Epithelial cell of esophagus (primary cell): ENCODE data around the gene RASSF3.
A peak's percentile ranks its signal among the peaks of the same experiment; 100 is the strongest.

Experiments used
- DNase-seq: peaks from one replicate; pipeline ENCODE4 v3.0.0; 2010; ENCODE audit warnings: low read depth
- H3K4me3 ChIP-seq: 2 replicates; pipeline ENCODE4 v1.5.1; 2011; ENCODE audit warnings: mild to moderate bottlenecking, low read length, control low read depth
- TF ChIP-seq, protein P1 (sequence below): IDR thresholded peaks from 2 replicates; pipeline ENCODE4 v1.5.1; 2011; ENCODE audit warnings: low read depth, mild to moderate bottlenecking, low read length, control low read depth, inconsistent platforms; ENCODE audit not compliant: insufficient read depth; ENCODE audit errors: missing control alignments

RASSF3 gene

DNA sequence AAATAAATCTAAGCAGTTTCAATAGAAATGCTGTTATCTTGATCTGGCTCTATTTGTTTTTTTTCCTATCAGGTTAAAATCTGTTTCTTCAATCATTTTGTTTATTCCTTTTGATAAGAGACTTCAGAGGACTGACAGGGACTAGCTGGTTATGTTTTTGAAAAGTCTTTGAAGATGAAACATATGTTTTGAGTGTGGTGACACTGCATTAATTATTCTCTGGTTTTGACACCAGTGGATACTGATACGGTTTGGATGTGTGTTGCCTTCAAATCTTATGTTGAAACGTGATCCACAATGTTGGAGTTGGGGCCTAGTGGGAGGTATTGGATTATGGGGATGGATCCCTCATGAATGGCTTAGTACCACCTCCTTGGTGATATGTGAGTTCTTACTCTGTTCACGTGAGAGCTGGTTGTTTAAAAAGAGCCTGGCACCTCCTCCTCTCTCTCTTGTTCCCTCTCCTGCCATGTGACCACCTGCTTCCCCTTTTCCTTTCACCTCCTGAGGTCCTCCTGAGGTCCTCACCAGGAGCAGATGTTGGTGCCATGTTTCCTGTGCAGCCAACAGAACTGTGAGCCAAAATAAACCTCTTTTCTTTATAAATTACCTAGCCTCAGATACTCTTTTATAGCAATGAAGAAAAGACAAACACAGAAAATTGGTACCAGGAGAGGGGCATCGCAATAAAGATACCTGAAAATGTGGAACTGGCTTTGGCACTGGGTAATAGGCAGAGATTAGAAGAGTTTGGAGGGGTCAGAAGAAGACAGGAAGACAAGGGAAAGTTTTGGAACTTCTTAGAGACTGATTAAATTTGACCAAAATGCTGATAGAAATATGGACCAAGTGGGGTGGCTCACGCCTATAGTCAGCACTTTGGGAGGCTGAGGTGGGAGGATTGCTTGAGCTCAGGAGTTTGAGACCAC lies 23.0 kb downstream of the RASSF3 start:
- TF ChIP-seq, protein P1, sequence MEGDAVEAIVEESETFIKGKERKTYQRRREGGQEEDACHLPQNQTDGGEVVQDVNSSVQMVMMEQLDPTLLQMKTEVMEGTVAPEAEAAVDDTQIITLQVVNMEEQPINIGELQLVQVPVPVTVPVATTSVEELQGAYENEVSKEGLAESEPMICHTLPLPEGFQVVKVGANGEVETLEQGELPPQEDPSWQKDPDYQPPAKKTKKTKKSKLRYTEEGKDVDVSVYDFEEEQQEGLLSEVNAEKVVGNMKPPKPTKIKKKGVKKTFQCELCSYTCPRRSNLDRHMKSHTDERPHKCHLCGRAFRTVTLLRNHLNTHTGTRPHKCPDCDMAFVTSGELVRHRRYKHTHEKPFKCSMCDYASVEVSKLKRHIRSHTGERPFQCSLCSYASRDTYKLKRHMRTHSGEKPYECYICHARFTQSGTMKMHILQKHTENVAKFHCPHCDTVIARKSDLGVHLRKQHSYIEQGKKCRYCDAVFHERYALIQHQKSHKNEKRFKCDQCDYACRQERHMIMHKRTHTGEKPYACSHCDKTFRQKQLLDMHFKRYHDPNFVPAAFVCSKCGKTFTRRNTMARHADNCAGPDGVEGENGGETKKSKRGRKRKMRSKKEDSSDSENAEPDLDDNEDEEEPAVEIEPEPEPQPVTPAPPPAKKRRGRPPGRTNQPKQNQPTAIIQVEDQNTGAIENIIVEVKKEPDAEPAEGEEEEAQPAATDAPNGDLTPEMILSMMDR: no peak
- DNase-seq: no peak
- no peak overlapping the region for H3K4me3 ChIP-seq

DNA sequence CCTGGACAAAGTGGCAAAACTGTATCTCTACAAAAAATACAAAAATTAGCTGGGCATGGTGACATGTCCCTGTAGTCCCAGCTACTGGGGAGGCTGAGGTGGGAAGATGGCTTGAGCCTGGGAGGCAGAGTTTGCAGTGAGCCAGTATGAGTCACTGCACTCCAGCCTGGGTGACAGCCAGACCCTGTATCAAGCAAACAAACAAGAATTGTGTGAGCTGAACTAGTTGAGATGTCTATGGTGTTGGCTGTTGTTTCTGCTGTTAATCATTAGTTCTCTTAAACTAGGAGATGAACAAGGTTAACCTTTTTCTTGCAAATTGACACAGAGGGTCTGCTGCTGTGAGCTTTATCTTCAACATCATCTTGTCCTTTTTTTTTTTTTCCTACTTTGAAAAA lies 23.6 kb downstream of the RASSF3 start:
- H3K4me3 ChIP-seq: no peak overlapping the region
- TF ChIP-seq, protein P1: no peak
- peak; percentile 84 for DNase-seq

DNA sequence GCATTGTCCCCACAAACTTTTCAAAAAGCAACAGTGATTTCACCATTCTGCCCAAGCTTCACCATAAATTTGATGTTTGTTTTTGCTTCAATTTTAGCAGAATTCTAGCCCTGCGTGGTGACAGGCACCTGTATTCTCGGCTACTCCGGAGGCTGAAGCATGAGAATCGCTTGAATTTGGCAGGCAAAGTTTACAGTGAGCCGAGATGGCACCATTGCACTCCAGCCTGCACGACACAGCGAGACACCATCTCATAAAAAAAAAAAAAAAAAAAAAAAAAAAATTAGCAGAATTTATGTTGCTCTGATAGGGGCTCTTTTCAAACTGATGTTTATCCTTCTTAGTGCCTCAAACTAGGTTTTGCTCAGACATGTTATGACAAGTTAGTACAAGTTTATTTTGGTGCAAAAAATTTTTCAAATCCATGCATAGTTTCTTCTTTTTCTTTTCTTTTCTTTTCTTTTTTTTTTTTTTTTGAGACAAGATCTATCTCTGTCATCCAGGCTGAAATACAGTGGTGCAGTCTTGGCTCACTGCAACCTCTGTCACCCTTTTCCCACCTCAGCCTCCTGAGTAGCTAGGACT lies 24.3 kb downstream of the RASSF3 start:
- H3K4me3 ChIP-seq: no peak overlapping the region
- TF ChIP-seq, protein P1: no peak

DNA sequence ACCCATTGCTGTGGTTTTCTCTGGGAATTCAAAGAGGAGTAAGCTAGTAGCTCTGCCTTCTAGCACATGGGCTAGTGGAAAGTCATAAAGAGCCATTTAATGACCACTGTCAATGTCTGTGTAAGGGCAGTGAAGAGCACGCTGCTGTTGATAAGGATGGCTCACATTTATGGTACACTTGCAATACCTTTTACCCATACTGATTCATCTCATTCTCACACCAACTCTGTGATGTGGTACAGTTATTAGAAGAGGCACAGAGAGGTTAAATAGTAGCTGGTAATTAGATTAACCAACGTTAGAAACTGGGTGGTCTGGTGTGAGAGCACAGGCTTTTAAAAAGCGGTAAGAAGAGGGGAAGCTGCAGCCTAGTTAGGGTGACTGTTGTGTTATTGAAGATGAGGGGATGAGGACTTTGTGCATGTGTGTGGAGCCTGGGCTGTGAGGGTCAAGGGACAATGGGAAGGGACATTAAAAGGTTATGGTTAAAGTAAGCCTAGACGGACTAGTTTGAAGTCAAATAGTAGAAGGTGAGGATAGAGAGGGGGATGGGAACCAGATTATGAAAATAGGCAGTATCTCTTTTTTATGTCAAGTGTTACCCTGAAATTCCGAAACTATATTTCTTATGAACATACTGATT lies 25.2 kb downstream of the RASSF3 start:
- TF ChIP-seq, protein P1: no peak
- no peak overlapping the region for H3K4me3 ChIP-seq
- DNase-seq: no peak

More for the DNA sequence above, 24.3 kb downstream of the RASSF3 start:
- peak; percentile 27 for DNase-seq

DNA sequence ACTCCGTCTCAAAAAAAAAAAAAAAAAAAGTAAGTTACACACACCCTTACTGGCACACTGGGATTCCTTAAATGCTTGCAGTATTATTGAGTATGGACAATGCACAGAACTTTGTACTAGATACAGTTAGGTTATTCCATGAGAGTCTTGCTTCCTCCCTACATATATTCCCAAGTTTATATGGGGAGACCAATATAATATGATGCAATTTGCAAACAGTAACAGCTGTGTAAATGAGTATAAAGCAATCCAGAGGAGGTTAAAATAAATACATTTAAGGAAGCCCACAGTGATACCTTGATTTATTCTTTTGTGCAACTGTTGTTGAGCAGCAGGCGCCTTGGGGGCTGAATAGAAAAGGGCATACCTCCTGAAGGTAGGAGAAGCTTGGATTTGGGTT lies 26.6 kb downstream of the RASSF3 start:
- DNase-seq: no peak

DNA sequence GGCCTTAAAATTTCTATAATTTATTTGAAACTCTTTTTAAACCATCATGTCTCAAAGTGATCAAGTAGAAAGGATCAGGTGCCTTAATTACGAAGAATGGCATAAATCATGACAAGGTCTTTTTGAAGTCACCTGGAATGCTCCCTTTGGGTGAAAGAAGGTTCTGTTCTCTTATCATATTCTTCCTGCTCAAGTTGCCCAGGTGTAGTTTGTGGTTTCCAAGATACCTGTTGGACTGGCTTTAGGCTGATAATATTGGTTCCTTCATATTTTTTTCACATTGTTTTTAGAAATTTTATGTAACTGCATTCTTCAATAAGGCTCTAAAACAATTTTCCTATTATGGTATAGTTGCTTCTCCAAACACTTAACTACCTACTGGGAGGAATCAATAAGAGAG lies 29.2 kb downstream of the RASSF3 start:
- TF ChIP-seq, protein P1: no peak
- no peak for DNase-seq
- no peak overlapping the region for H3K4me3 ChIP-seq

More for the DNA sequence above, 26.6 kb downstream of the RASSF3 start:
- TF ChIP-seq, protein P1: no peak
- no peak overlapping the region for H3K4me3 ChIP-seq
